HepG2 (cell line): ENCODE measurements around the gene CHKA. TPM values are rescaled to one million over a fixed set of nuclear protein-coding genes. Genes with fewer than 3 reads are reported as not detected.

Experiments
- CHCHD3 ChIP-seq: sonication (generic); formaldehyde crosslinking; IDR thresholded peaks from 2 replicates; pipeline ENCODE4 v1.8.0; 2022; ENCODE audit warnings: mild to moderate bottlenecking, missing genetic modification reagents, moderate library complexity
- GATA4 ChIP-seq: sonication (generic); IDR thresholded peaks from 2 replicates; pipeline ENCODE4 v1.6.1; 2016; ENCODE audit warnings: antibody characterized with exemption, low read depth, borderline replicate concordance
- GATAD1 ChIP-seq: IDR thresholded peaks from 2 replicates; pipeline ENCODE4 v1.6.1; 2016; ENCODE audit warnings: missing genetic modification reagents, missing compliant biosample characterization
- MTF1 ChIP-seq: sonication (generic); formaldehyde crosslinking; IDR thresholded peaks from 2 replicates; pipeline ENCODE4 v1.5.0; 2020; ENCODE audit warnings: missing genetic modification reagents
- PHF5A ChIP-seq: IDR thresholded peaks from one replicate; pipeline ENCODE4 v1.6.1; 2018; ENCODE audit warnings: low read depth, missing genetic modification reagents; ENCODE audit not compliant: unreplicated experiment
- SAFB2 ChIP-seq: sonication (generic); formaldehyde crosslinking; IDR thresholded peaks from 2 replicates; pipeline ENCODE4 v1.5.1; 2020; ENCODE audit warnings: missing genetic modification reagents, low read depth, mild to moderate bottlenecking, borderline replicate concordance
- SRF ChIP-seq: IDR thresholded peaks from 2 replicates; pipeline ENCODE4 v1.6.1; 2011; ENCODE audit warnings: mild to moderate bottlenecking, low read depth, low read length, moderate library complexity
- TARDBP ChIP-seq: sonication (generic); formaldehyde crosslinking; IDR thresholded peaks from 2 replicates; pipeline ENCODE4 v1.8.0; 2022; ENCODE audit warnings: mild to moderate bottlenecking, missing genetic modification reagents
- WIZ ChIP-seq: sonication (generic); formaldehyde crosslinking; IDR thresholded peaks from 2 replicates; pipeline ENCODE4 v1.5.1; 2020; ENCODE audit warnings: mild to moderate bottlenecking, missing genetic modification reagents
- ZC3H13 ChIP-seq: sonication (generic); formaldehyde crosslinking; IDR thresholded peaks from 2 replicates; pipeline ENCODE4 v1.8.1; 2023; ENCODE audit warnings: mild to moderate bottlenecking, missing genetic modification reagents, moderate library complexity
- ZMYM3 ChIP-seq: sonication (generic); formaldehyde crosslinking; IDR thresholded peaks from 2 replicates; pipeline ENCODE4 v1.5.1; 2020; ENCODE audit warnings: mild to moderate bottlenecking, missing genetic modification reagents
- ZNF124 ChIP-seq: sonication (generic); formaldehyde crosslinking; IDR thresholded peaks from 2 replicates; pipeline ENCODE4 v1.4.0; 2020; ENCODE audit warnings: missing genetic modification reagents
- ZNF34 ChIP-seq: sonication (generic); formaldehyde crosslinking; IDR thresholded peaks from 2 replicates; pipeline ENCODE4 v1.4.0; 2020; ENCODE audit warnings: mild to moderate bottlenecking, missing genetic modification reagents, borderline replicate concordance
- ZNF577 ChIP-seq: sonication (generic); formaldehyde crosslinking; IDR thresholded peaks from 2 replicates; pipeline ENCODE4 v1.4.0; 2020; ENCODE audit warnings: mild to moderate bottlenecking, low read depth, missing genetic modification reagents, borderline replicate concordance
- ZSCAN25 ChIP-seq: sonication (generic); formaldehyde crosslinking; IDR thresholded peaks from 2 replicates; pipeline ENCODE4 v1.8.0; 2022; ENCODE audit warnings: mild to moderate bottlenecking, missing genetic modification reagents
- ZSCAN30 ChIP-seq: sonication (generic); formaldehyde crosslinking; IDR thresholded peaks from 2 replicates; pipeline ENCODE4 v1.5.0; 2020; ENCODE audit warnings: mild to moderate bottlenecking, missing genetic modification reagents
- polyA plus RNA-seq, 8 experiments: library from polyadenylated mRNA; depleted of rRNA in 3 of 8; stranded (reverse) in 7 of 8; unstranded in 1 of 8; fragments of >200 nt; fragmentation: Illumina TruSeq in 4 of 8; extraction: Trizol in 4 of 8; gene quantifications; 2 replicates each; pipeline versions ENCODE4 v1.2.1 to v1.2.3, GENCODE V29; 2011 to 2016; ENCODE audit warnings: low read depth in 4 of 8, missing spikeins in 1 of 8, mixed read lengths in 1 of 8; ENCODE audit not compliant: insufficient read depth in 1 of 8
- total RNA-seq, 5 experiments: library from RNA; depleted of rRNA; stranded (reverse); fragments of >200 nt; fragmentation: Illumina TruSeq; extraction: Trizol; gene quantifications; 2 replicates each; pipeline ENCODE4 v1.2.3, GENCODE V29; 2016; ENCODE audit warnings: low read depth in 1 of 5
- TF ChIP-seq, protein P1 (sequence below): sonication (generic); formaldehyde crosslinking; IDR thresholded peaks from 2 replicates; pipeline ENCODE4 v1.5.0; 2020; ENCODE audit warnings: missing genetic modification reagents, mild to moderate bottlenecking, borderline replicate concordance
- TF ChIP-seq, protein P2 (sequence below): sonication (generic); formaldehyde crosslinking; IDR thresholded peaks from 2 replicates; pipeline ENCODE4 v1.5.1; 2020; ENCODE audit warnings: missing genetic modification reagents, mild to moderate bottlenecking, borderline replicate concordance
- TF ChIP-seq, protein P3 (sequence below): sonication (generic); formaldehyde crosslinking; IDR thresholded peaks from 2 replicates; pipeline ENCODE4 v1.8.1; 2023; ENCODE audit warnings: mild to moderate bottlenecking, missing genetic modification reagents
- TF ChIP-seq, protein P4 (sequence below): sonication (generic); formaldehyde crosslinking; IDR thresholded peaks from 2 replicates; pipeline ENCODE4 v1.5.0; 2020; ENCODE audit warnings: missing genetic modification reagents, mild to moderate bottlenecking, borderline replicate concordance
- TF ChIP-seq, protein P5 (sequence below), 2 experiments: sonication (generic) in 1 of 2; formaldehyde crosslinking in 1 of 2; IDR thresholded peaks; 2 replicates each; pipeline versions ENCODE4 v1.4.0 to v1.6.1; 2018 to 2020; ENCODE audit warnings: missing genetic modification reagents in 2 of 2, borderline replicate concordance in 1 of 2, low read depth in 1 of 2, mild to moderate bottlenecking in 1 of 2, missing biosample characterization in 1 of 2

Gene CHKA
- total and polyA plus RNA-seq, 2 of the 13 experiments (the other 11 are each of a cell fraction or from before 2014, with no cell fraction given): 71.6 to 92.7 TPM

- no peak for TF ChIP-seq ZNF34 (CRISPR knock-in tag)
- TF ChIP-seq TARDBP (CRISPR knock-in tag): no peak
- TF ChIP-seq, protein P1, sequence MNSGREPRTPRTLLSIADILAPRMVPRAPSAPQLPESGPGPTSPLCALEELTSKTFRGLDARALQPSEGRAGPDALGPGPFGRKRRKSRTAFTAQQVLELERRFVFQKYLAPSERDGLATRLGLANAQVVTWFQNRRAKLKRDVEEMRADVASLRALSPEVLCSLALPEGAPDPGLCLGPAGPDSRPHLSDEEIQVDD (CRISPR knock-in tag): peak; percentile 18; the same call in 1 of the 2 replicates
- no peak for TF ChIP-seq ZSCAN30
- no peak for TF ChIP-seq PHF5A (CRISPR knock-in tag)
- TF ChIP-seq ZNF577 (CRISPR knock-in tag): 0 out of 2 replicates have a peak, but pooled peaks have one; percentile 36
- TF ChIP-seq, protein P2, sequence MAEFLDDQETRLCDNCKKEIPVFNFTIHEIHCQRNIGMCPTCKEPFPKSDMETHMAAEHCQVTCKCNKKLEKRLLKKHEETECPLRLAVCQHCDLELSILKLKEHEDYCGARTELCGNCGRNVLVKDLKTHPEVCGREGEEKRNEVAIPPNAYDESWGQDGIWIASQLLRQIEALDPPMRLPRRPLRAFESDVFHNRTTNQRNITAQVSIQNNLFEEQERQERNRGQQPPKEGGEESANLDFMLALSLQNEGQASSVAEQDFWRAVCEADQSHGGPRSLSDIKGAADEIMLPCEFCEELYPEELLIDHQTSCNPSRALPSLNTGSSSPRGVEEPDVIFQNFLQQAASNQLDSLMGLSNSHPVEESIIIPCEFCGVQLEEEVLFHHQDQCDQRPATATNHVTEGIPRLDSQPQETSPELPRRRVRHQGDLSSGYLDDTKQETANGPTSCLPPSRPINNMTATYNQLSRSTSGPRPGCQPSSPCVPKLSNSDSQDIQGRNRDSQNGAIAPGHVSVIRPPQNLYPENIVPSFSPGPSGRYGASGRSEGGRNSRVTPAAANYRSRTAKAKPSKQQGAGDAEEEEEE (CRISPR knock-in tag): no peak
- TF ChIP-seq ZC3H13 (CRISPR knock-in tag): no peak
- TF ChIP-seq, protein P3, sequence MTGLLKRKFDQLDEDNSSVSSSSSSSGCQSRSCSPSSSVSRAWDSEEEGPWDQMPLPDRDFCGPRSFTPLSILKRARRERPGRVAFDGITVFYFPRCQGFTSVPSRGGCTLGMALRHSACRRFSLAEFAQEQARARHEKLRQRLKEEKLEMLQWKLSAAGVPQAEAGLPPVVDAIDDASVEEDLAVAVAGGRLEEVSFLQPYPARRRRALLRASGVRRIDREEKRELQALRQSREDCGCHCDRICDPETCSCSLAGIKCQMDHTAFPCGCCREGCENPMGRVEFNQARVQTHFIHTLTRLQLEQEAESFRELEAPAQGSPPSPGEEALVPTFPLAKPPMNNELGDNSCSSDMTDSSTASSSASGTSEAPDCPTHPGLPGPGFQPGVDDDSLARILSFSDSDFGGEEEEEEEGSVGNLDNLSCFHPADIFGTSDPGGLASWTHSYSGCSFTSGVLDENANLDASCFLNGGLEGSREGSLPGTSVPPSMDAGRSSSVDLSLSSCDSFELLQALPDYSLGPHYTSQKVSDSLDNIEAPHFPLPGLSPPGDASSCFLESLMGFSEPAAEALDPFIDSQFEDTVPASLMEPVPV: no peak
- no peak for TF ChIP-seq CHCHD3 (CRISPR knock-in tag)
- TF ChIP-seq ZNF124 (CRISPR knock-in tag): no peak
- TF ChIP-seq, protein P4, sequence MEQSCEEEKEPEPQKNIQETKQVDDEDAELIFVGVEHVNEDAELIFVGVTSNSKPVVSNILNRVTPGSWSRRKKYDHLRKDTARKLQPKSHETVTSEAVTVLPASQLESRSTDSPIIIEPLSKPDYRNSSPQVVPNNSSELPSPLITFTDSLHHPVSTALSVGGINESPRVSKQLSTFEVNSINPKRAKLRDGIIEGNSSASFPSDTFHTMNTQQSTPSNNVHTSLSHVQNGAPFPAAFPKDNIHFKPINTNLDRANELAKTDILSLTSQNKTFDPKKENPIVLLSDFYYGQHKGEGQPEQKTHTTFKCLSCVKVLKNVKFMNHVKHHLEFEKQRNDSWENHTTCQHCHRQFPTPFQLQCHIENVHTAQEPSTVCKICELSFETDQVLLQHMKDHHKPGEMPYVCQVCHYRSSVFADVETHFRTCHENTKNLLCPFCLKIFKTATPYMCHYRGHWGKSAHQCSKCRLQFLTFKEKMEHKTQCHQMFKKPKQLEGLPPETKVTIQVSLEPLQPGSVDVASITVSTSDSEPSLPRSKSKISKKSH (CRISPR knock-in tag): peak; percentile 81
- peak; percentile 63; the same call in 1 of the 2 replicates for TF ChIP-seq ZSCAN25 (CRISPR knock-in tag)
- no peak for TF ChIP-seq WIZ (CRISPR knock-in tag)
- TF ChIP-seq, protein P5, sequence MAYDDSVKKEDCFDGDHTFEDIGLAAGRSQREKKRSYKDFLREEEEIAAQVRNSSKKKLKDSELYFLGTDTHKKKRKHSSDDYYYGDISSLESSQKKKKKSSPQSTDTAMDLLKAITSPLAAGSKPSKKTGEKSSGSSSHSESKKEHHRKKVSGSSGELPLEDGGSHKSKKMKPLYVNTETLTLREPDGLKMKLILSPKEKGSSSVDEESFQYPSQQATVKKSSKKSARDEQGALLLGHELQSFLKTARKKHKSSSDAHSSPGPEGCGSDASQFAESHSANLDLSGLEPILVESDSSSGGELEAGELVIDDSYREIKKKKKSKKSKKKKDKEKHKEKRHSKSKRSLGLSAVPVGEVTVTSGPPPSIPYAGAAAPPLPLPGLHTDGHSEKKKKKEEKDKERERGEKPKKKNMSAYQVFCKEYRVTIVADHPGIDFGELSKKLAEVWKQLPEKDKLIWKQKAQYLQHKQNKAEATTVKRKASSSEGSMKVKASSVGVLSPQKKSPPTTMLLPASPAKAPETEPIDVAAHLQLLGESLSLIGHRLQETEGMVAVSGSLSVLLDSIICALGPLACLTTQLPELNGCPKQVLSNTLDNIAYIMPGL (CRISPR knock-in tag; IDR thresholded peaks at IDR 0.05; ENCODE audit: borderline replicate concordance in 1 of 2, low read depth in 1 of 2): peak; percentile 38 to 72; a peak in 2 of 4 replicates
- peak; percentile 15; the same call in 1 of the 2 replicates for TF ChIP-seq ZMYM3 (CRISPR knock-in tag)
- TF ChIP-seq SRF: no peak
- no peak for TF ChIP-seq GATAD1 (CRISPR knock-in tag)
- no peak for TF ChIP-seq GATA4
- no peak for TF ChIP-seq MTF1
- TF ChIP-seq SAFB2: no peak
These were observed 110.8 kb downstream of the CHKA start, which contains the start of gene ALDH3B1 (continued) for GRCh38 chr11:68010090-68011041.
